OCI-M1 (cell line): ENCODE results near the gene MBNL1.

Experiments used
- DNase-seq: peaks from one replicate; lab custom pipeline; 2025; lab: John Stamatoyannopoulos, UW

MBNL1 gene

GRCh38 chr3:152296971-152297370 is 28.2 kb downstream of the MBNL1 start:
- no peak for DNase-seq

GRCh38 chr3:152298393-152299248 is 29.9 kb downstream of the MBNL1 start:
- DNase-seq, result peak; percentile 91

GRCh38 chr3:152299249-152299976 is 30.7 kb downstream of the MBNL1 start:
- DNase-seq, result no peak

GRCh38 chr3:152300029-152300731 is 31.5 kb downstream of the MBNL1 start:
- DNase-seq, result no peak

- DNase-seq, result no peak
These were observed 33.0 kb downstream of the MBNL1 start for GRCh38 chr3:152301745-152302181.

- no peak for DNase-seq
These were observed 33.8 kb downstream of the MBNL1 start for GRCh38 chr3:152302521-152303021.

- DNase-seq, result no peak
These were observed 35.4 kb downstream of the MBNL1 start for GRCh38 chr3:152304160-152304559.

- DNase-seq, result no peak
These were observed 36.3 kb downstream of the MBNL1 start for GRCh38 chr3:152305075-152305474.

- no peak for DNase-seq
These were observed 39.2 kb downstream of the MBNL1 start for GRCh38 chr3:152307829-152308474.

GRCh38 chr3:152308475-152308844 is 39.7 kb downstream of the MBNL1 start:
- DNase-seq, result no peak

- no peak for DNase-seq
These were observed 40.3 kb downstream of the MBNL1 start for GRCh38 chr3:152309031-152309430.

- no peak for DNase-seq
These were observed 41.0 kb downstream of the MBNL1 start for GRCh38 chr3:152309535-152310307.

- DNase-seq, result peak; percentile 8
These were observed 44.7 kb downstream of the MBNL1 start for GRCh38 chr3:152313430-152313829.

- DNase-seq, result no peak
These were observed 45.2 kb downstream of the MBNL1 start for GRCh38 chr3:152313914-152314313.

GRCh38 chr3:152314677-152315353 is 46.1 kb downstream of the MBNL1 start:
- DNase-seq, result no peak

- DNase-seq, result no peak
These were observed 46.9 kb downstream of the MBNL1 start for GRCh38 chr3:152315623-152316022.

GRCh38 chr3:152316318-152316717 is 47.6 kb downstream of the MBNL1 start:
- DNase-seq, result no peak

- no peak for DNase-seq
These were observed 48.5 kb downstream of the MBNL1 start for GRCh38 chr3:152317184-152317583.

GRCh38 chr3:152317956-152318355 is 49.2 kb downstream of the MBNL1 start:
- DNase-seq, result no peak

GRCh38 chr3:152318512-152318911 is 49.8 kb downstream of the MBNL1 start:
- no peak for DNase-seq

- no peak for DNase-seq
These were observed 50.5 kb downstream of the MBNL1 start for GRCh38 chr3:152319256-152319655.
